Measurements from ENCODE around the gene EML4.
A peak's percentile ranks its signal among the peaks of the same experiment; 100 is the strongest.

The EML4 gene

GRCh38 chr2:42314892-42315468, 145.8 kb downstream of the EML4 start:
- DNase-seq (ENCODE audit: low read depth): peak; percentile 93
- TF ChIP-seq, protein P1, sequence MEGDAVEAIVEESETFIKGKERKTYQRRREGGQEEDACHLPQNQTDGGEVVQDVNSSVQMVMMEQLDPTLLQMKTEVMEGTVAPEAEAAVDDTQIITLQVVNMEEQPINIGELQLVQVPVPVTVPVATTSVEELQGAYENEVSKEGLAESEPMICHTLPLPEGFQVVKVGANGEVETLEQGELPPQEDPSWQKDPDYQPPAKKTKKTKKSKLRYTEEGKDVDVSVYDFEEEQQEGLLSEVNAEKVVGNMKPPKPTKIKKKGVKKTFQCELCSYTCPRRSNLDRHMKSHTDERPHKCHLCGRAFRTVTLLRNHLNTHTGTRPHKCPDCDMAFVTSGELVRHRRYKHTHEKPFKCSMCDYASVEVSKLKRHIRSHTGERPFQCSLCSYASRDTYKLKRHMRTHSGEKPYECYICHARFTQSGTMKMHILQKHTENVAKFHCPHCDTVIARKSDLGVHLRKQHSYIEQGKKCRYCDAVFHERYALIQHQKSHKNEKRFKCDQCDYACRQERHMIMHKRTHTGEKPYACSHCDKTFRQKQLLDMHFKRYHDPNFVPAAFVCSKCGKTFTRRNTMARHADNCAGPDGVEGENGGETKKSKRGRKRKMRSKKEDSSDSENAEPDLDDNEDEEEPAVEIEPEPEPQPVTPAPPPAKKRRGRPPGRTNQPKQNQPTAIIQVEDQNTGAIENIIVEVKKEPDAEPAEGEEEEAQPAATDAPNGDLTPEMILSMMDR (conservative IDR thresholded peaks at IDR 0.05; ENCODE audit: low read length): no peak
- no peak overlapping the region for H3K4me3 ChIP-seq (ENCODE audit: low read length)

- TF ChIP-seq, protein P1 (conservative IDR thresholded peaks at IDR 0.05; ENCODE audit: low read length): no peak
- no peak for DNase-seq (ENCODE audit: low read depth)
- no peak overlapping the region for H3K4me3 ChIP-seq (ENCODE audit: low read length)
Measured at GRCh38 chr2:42315844-42316470, 146.8 kb downstream of the EML4 start.

- TF ChIP-seq, protein P1 (conservative IDR thresholded peaks at IDR 0.05; ENCODE audit: low read length): no peak
- no peak overlapping the region for H3K4me3 ChIP-seq (ENCODE audit: low read length)
- no peak for DNase-seq (ENCODE audit: low read depth)
Measured at GRCh38 chr2:42316910-42317309, 147.8 kb downstream of the EML4 start.

DNA sequence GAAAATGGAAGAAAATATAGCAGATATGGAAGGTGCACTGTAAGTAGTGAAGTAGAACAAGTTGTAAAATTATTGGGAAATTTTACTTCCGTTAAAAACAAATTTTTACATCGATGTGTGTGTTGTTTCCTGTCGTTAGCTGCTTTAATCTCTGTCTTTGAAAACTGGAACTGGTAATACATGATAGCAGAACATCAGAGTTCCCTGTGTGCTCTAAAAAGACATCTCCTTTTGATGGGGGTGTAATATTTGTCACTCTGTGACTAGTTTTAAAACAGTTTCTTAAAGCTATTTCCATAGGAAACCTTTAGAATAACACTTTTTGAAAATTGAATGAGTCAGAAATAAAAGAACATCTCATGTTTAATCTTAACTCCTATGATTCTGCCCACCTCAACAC, 148.3 kb downstream of the EML4 start:
- no peak for DNase-seq (ENCODE audit: low read depth)
- TF ChIP-seq, protein P1 (conservative IDR thresholded peaks at IDR 0.05; ENCODE audit: low read length): no peak
- H3K4me3 ChIP-seq (ENCODE audit: low read length): no peak overlapping the region

DNA sequence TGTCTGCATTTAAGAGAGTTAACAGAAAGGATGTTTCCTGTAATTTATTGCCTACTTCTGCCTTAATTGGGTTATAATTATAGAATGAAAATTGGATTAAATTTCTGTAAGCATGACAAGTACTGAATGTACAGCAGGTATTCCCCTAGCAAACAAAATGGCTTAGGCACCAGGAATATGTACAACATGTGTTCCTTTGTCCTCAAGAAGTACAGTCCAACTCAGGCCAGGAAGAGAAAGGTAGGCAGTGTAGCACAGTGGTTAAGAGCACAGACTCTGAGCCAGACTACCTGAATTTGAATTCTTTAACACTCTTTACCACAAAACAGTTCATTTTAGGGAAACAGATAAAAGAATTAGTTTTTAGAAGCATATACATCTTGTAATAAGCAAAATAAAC, 148.8 kb downstream of the EML4 start:
- DNase-seq (ENCODE audit: low read depth): no peak
- TF ChIP-seq, protein P1 (conservative IDR thresholded peaks at IDR 0.05; ENCODE audit: low read length): no peak

DNA sequence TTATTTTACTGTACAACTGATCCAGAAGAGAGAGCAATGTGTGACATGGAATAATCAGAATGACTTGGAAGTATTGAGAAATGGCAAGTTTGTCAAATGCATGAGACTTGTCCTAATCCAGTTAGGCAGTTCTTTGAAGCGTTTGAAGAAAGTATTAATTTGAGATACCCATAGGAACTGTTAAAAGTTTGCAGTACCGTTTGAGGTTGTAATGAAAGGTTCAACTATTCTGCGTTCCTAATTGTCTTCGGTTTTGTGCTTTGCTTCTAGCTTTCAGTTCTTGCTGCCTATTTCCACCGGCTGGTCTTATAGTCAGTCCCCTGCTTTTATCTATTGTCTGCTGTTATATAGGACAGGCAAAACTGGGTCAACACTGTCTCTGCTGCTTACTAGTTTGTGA, 150.1 kb downstream of the EML4 start:
- TF ChIP-seq, protein P1 (conservative IDR thresholded peaks at IDR 0.05; ENCODE audit: low read length): no peak

More for the DNA sequence above, 148.8 kb downstream of the EML4 start:
- H3K4me3 ChIP-seq (ENCODE audit: low read length): no peak overlapping the region

DNA sequence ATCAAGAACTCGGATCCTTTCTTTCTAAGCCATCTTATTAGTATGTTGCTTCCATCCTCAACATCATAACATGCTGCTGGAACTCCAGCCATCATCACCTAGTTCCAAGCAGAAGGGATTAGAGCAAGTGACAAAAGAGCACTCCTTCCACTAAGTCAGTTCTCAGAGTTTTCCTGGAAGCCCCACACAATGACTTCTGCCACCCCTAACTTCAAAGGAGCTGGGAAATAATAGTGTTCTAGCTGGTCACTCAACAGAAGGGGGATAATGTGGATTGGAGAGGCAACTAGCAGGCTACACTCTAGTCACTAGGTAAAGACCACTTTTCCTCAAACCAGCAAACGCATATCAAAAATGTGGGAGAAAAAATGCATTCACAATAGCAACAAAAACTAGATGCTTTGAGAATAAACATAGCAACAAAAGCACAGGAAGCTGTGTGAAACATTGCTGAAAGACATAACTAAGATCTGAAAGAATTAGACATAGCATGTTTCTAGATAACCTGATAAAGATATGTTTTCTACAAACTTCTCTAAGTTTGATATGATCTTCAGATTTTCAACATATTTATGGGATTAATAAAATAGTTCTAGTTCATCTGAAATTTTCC, 152.4 kb downstream of the EML4 start:
- no peak for DNase-seq (ENCODE audit: low read depth)
- H3K4me3 ChIP-seq (ENCODE audit: low read length): no peak overlapping the region
- TF ChIP-seq, protein P1 (conservative IDR thresholded peaks at IDR 0.05; ENCODE audit: low read length): no peak

More for the DNA sequence above, 150.1 kb downstream of the EML4 start:
- no peak for DNase-seq (ENCODE audit: low read depth)
- H3K4me3 ChIP-seq (ENCODE audit: low read length): no peak overlapping the region
